GM18868 (cell line): ENCODE data around the gene STAP2.
"Not testable (repeated sequence)": the region's sequence is repeated elsewhere in the genome, so short reads cannot be mapped to it uniquely, and the experiment has no call there.

Experiments
- ATAC-seq: cut with Tn5 transposase; IDR thresholded peaks from one replicate; pipeline ENCODE4 v1.9.1; 2021; ENCODE audit warnings: mild to moderate bottlenecking, moderate library complexity; ENCODE audit not compliant: unreplicated experiment

Gene STAP2

DNA sequence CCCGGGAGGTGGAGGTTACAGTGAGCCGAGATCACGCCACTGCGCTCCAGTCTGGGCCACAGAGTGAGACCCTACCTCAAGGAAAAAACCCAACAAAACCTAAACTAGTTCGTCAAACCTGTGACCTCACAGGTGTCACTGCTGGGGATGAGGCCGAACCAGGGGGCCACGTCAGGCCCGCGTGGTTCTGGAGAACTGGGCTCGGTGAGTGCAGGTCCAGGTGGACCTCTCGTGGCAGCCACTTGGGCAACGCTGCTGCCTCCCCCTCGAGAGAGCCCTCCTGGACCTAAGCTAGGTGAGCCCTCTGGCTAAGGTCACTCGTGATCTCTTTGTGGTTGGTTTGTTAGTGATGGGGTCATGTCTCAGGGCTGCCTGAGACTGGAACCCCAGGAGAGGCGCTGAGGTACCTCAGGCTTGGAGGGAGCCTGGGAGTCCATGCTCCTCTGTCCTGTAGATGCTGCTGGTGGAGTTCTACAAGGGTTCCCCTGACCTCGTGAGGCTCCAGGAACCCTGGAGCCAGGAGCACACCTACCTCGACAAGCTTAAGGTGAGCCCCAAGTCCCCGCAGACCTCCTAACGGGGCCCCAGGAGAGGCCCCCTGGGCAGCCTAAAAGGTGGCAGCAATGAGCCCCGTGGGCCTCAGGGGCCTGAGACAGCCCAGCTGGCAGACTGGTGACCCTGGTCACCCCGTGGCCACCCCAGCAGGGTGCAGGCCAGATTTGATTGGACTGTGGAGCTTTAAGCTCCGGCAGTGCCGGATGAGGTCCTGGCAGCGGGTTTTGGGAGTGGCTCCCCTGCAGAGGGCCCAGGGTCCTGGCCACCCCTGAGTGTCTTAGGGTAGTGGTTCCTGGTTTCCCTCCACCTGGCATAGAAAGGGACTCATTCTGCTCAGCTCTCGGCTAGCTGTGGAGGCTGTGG, 20.3 kb upstream of the STAP2 start:
- no peak for ATAC-seq

DNA sequence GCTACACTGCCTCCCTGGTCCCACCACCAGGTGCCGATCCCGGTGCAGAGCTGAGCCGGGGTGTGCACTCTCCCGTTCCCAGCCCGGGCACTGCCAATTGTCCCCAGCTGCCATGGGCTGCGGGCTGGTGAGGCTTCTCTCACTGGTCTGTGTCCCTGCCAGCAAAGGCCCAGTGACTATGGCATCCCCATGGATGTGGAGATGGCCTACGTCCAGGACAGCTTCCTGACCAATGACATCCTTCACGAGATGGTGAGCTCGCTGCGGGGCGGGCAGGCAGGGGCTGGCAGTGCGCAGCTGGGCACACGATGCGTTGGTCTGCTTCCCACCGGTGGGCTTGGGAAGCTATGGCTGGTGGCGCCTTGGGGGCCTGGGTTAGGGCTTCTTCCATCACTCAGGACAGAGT, 19.3 kb upstream of the STAP2 start:
- ATAC-seq: no peak

DNA sequence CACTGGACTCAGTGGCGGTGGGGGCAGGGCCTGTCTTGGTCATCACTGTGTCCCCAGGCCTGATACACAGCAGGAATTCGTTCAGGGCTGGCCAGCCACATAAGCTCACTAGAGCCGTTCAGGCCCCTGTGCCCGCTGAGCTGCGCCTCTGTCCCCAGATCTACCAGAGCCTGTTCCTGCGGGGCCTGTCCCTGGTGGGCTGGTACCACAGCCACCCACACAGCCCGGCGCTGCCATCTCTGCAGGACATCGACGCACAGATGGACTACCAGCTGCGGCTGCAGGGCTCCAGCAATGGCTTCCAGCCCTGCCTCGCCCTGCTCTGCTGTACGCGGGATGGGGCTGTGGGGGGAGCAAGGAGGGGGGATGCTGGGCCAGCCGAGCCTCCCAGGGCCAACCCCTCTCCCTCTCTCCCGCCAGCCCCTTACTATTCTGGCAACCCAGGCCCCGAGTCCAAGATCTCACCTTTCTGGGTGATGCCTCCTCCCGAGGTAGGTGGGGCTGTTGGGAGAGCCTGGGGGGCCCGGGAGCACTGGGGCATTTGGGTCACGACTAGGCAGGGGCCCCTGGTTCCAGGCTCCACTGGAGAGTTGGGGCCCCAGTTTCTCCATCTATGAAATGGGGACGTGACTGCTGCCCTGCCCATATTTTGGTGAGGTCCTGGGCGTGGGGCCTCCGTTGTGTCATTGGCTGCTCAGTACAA, 18.6 kb upstream of the STAP2 start:
- no peak for ATAC-seq

DNA sequence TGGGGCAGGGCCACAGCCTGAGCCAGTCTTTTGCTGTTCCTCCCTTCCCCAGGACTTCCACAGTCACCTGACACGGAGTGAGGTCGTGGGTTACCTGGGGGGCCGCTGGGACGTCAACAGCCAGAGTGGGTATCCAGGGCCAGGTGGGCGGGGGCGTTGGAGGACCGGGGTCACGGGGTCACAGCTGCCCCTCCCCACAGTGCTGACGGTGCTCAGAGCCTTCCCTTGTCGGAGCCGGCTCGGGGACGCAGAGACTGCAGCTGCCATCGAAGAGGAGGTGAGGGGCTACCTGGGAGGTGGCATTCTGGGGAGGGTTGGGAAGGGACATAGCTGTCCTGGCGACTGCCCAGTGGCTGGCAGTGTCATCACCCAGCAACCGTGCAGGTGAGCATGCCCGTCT, 16.3 kb upstream of the STAP2 start:
- no peak for ATAC-seq

DNA sequence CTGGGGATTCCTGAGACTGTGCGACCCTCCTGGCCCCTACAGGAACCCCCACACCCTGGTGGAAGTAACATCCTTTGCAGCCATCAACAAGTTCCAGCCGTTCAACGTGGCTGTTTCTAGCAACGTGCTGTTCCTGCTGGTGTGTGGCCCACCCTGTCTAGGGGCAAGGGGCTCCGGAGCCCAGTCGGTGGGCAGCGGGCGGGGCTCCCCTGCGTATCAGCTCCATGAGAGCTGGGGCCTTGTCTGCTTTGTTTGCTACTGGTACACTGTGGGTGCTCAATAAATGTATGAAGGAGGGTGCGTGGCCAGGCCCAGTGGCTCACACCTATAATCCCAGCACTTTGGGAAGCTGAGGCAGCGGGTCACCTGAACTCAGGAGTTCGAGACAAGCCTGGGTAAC, 15.7 kb upstream of the STAP2 start:
- no peak for ATAC-seq

DNA sequence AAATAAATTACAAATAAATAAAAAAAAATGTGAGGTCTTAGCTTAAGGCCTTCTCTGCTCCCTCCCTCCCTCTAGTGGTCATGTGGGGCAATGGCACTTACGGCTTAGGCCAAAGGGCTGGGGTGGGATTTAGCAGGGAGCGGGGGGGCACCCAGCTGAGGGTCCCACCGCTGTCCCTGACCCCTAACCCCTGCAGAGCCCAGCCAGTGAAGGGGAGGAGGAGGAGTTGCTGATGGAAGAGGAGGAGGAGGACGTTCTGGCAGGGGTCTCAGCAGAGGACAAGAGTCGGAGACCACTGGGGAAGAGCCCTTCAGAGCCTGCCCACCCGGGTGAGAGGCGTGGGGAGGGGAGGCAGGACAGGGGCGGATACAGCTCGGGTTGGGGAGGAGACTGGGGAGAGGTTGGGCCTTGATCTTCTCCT, 14.1 kb upstream of the STAP2 start:
- no peak for ATAC-seq

DNA sequence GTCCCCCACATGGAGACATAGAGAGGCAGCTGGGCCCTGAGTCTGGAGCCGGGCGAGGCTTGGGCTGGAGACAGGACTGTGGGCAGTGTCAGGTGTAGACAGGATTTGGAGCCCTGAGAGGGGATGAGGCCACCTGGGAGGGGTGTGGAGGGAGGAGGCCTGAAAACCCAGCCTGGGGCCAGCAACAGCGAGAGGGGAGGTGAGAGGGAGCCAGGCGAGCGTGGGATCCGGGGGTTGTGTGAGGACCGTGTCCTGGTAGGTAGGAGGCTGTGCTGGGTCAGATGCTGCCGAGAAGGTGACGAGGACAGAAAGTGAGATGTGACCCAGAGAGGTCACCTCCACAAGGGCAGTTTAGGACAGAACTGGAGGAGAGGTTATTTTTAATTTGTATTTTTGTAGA, 12.1 kb upstream of the STAP2 start:
- no peak for ATAC-seq

DNA sequence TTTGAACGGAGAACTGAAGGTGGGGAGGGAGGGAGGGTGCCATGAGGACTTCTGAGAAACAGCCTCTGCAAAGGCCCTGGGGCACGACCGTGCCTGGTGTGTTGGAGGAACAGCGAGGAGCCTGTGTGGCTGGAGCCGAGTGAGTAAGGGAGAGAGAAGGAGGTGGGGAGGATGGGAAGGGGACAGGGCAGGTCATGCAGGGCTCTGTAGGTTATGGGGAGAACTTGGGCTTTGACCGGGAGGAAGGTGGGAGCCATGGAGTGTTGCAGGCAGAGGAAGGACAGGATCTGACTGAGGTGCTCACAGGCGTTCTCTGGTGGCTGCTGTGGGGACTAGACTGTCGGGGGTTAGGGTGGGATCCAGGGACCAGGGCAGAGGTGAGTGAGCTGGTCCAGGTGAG, 11.5 kb upstream of the STAP2 start:
- ATAC-seq: no peak

DNA sequence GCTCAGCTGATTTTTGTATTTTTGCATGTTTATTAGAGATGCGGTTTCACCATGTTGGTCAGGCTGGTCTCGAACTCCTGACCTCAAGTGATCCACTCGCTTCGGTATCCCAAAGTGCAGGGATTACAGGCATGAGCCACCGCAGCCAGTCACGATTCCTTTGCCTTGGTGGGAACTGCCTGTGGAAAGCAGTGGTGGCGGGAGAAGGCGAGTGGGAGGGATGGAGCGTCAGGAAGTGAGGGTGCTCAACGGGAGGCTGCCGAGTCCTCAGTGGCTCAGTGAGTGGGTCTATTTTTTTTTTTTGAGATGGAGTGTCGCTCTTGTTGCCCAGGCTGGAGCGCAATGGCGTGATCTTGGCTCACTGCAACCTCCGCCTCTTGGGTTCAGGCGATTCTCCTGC, 10.6 kb upstream of the STAP2 start:
- not testable (repeated sequence) for ATAC-seq

DNA sequence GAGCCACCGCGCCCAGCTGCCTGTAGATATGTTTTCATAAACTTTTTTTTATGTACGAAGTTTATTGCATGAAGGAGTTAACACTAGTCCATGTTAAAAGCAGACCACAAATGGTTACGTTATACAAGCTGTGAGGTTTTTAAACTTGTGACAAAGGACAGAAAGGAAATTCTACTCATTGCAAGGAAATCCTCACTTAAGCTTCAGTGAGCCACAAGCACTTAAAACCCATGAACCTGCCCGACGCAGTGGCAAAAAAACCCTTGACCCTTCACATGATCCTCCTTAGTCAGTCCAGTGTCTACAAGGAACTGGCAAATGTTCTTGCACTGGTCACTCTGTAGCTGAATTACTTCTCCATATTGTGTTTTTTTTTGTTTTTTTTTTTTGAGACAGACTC, 8.9 kb upstream of the STAP2 start:
- no peak for ATAC-seq

DNA sequence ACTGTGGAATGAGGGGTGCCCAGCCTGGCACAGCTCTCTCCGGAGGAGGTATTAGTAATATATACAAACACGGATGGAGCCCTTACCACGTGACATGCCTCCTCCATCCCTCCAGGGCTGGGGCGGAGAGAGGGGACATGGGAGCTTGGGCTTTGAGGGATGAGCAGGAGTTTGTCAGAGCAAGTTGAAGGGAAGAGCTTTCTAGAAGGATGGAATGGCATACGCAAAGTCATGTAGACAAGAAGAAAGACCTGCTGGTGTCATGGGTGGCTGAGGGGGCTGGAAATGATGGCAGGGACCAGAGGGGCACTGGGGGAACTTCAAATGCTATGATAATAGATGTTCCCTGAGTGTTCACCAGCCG, 7.4 kb upstream of the STAP2 start:
- ATAC-seq: no peak

DNA sequence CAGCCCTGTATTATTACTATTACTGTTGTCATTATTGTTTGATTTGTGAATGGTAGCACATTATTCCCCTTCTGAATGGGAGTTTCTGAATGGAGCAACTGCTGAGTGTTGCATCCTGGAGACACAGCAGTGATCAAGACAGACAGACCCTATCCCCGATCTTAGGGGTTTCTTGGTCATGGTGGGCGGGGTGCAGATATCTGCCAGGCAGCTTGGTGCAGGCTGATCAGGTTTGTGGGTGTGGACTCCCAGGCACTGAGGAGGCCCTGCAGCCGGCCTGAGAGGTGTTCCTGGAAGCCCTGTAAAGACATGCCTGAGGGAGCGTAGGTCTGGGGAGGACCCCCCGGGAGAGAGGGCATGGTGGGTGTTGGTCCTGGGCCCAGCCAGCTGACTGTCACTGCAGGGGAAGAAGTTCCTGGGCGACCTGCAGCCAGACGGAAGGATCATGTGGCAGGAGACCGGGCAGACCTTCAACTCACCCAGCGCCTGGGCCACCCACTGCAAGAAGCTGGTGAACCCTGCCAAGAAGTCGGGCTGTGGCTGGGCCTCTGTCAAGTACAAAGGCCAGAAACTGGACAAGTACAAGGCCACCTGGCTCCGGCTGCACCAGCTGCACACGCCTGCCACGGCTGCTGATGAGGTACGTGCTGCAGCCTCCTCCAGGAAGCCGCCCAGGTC, 6.9 kb upstream of the STAP2 start:
- ATAC-seq: no peak

DNA sequence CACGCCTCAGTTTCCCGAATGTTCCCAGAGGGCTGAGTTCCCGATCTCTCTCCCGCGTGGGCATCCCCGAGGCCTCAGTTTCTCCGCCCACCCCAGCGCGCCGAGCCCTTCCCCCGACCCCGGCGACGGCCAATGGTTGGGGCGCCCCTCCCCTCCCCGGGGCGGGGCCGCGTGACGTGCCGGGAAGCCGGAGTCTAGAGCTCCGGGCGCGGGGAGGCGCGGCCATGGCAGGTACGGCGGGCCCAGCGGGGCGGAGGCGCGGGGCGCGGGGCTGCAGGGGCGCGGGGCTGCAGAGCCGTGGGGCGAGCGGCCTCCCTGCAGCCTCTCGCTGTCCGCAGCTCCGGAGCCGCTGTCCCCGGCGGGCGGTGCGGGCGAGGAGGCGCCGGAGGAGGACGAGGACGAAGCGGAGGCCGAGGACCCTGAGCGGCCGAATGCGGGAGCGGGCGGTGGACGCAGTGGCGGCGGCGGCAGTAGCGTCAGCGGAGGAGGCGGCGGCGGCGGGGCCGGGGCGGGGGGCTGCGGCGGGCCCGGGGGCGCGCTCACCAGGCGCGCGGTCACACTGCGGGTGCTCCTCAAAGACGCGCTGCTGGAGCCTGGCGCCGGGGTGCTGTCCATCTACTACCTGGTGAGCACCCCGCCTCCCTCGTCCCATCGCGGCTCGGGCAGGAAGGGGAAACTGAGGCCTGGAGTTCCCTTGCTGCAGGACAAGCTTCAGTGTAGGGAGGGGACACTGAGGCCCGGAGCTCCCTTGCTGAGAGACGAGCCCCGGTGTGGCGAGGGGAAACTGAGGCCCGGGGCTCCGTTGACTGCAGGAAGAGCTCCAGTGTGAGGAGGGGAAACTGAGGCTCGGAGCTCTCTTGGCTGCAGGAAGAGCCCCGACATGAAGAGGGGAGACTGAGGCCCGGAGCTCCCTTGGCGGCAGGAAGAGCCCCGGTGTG, 5.0 kb upstream of the STAP2 start, which contains the start of gene MPND:
TSS of gene MPND (plus strand) at position 193 of the 938 bp plus-strand sequence. CDS start at position 225, 32 bp downstream.
- peak; percentile 57 for ATAC-seq

DNA sequence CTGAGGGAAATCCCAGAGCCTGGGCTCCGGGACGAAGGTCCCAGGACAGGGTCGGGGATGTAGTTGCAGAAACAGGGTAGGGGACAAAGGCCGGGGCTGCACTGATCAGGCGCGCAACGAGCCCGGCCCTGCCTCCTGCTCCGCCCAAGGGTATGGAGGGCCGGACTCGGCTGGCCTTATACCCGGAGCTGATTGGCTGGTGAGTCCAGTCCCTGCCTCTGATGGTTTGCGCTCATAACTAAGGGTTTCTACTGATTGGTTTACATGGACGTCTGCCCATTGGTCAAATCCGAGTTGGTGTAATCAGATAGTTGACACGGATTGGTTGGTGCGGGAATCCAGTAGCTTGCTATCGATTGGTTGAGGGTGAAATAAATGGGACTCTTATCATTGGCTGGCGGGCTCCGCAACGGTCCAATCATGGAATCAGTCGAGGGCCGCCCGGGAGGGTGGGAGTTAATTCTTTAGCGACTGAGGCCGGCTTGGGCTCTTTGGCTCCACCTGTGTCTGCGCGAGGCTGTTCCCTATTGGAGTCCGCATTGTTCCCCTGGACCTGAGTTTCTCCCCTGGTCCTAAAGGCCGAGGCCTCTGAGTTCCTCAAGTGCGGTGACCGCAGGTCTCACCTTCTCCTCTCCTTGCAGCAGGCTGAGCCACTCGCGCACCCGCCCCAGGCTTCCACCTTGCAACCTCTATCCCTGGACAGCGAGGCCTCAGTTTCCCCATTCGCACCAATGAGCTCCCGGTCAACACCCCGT, 4.2 kb upstream of the STAP2 start:
- ATAC-seq: peak; percentile 85

DNA sequence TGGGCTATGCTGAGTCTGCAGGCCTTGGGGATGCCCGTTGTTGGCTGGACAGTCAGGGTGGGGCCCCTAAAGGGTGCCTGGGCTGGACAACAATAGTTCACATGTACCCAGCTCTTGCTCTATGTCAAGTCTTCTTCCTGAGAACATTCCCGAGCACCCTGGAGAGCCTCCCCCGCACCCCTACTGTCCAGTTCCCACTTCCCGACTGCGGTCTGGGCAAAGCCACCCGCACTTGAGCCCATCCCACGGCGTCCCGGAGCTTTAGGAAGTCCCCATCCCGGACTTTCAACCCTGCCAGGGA, 3.6 kb upstream of the STAP2 start:
- no peak for ATAC-seq

DNA sequence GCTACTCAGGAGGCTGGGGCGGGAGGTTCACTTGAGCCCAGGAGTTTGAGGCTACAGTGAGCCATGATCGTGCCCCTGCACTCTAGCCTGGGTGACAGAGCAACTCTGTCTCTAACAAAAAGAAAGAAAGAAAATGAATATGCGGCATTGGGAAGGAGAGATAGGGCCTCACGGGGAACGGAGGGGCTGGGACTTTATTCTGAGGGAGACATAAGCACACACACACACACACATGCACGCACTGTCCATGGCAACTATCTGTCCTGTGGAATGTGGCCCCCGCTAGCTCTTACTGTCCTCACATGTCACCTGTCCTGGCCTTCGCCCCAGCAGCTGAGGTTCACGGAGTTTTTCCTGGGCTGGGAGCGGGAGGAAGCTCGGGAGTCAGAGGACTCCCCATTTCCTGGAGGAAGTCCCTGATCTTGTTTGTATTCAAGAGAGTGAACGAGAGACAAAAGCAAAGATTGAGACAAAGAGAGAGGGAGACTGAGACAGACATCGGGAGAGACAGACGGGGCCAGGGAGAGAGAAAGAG, 654 bp downstream of the STAP2 start:
- no peak for ATAC-seq

DNA sequence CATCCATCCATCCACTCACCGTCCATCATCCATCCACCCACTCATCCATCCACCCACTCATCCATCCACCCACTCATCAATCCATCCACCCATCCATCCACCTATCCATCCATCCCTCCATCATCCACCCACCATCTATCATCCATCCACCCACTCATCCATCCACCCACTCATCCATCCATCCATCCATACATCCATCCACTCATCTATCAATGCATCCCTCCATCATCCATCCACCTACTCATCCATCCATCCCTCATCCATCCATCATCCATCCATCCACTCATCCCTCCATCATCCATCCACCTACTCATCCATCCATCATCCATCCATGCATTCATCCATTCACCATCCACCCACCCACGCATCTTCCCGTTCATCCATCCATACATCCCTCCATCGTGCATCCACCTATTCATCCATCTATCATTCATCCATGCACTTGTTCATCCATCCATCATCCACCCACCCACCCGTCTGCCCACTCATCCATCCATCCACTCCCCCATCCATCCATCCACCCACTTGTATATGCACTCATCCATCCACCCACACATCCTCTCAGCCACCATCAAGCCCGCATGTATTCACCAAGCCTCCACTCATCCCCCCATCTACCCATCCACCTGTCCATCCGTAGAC, 3.6 kb downstream of the STAP2 start:
- ATAC-seq: no peak

DNA sequence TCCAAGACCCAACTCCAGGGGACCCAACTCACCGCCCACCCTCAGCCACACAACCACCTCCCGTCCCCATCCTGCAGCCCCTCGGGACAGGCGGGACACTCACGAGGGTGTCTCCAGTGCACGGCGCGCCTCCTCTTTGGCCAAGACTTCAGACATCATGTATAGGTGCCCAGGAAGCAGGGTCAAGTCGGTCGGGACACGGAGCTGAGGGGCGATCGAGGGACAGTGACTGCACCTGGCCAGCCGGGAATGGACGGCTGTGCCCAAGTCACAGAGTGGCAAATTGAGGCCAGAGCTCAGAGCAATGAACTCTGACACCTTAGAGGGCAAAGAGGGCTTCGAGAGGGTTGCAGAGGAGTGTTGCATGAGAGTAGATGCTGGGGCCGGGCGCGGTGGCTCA, 8.8 kb downstream of the STAP2 start:
- no peak for ATAC-seq

DNA sequence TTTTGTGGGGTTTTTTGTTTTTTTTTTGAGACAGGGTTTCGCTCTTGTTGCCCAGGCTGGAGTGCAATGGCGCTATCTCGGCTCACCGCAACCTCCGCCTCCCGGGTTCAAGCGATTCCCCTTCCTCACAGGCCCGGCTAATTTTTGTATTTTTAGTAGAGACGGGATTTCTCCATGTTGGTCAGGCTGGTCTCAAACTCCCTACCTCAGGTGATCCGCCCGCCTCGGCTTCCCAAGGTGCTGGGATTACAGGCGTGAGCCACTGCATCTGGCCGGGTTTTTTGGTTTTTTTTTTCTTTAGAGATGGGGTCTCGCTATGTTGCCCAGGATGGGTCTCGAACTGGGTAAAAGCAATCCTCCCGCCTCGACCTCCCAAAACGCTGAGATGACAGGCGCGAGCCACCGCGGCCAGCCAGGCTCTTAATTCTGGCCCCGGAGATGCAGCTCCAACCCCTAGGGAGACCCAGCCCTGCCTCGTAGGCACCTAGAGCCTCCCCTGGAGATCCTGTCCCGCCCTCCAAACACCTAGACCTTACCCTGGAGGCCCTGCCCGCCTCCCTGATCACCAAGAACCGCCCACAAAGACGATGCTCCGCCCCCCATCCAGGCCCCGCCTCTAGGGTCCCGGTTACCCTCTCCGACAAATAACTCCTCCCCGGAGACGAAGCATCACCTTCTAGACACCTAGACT, 9.5 kb downstream of the STAP2 start:
- ATAC-seq: not testable (repeated sequence)
